ENCODE results near the gene RPL5.

The RPL5 gene

DNA sequence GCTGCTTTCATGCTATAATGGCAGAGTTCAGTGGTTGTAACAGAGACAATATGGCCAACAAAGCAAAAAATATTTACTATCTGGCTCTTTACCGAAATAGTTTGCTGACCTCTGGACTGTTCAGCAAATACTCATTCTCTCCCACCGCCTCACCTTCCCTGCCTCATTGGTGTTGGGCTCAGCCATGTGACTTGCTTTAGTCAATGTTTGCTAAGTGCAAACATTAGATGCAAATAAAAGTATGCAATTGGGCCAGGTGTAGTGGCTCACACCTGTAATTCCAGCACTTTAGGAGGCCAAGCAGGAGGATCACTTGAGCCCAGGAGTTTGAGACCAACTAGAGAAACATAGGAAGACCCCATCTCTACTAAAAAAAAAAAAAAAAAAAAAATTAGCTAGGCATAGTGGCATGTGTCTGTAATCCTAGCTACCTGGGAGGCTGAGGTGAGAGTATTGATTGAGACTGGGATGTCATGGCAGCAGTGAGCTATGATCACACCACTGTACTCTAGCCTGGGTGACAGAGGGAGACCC is 55.1 kb downstream of the RPL5 start:
- DNase-seq (ENCODE audit: extremely low spot score, insufficient read length, low read depth) = no peak
- FAIRE-seq = no peak

GRCh38 chr1:92887465-92887864 is 55.6 kb downstream of the RPL5 start:
- FAIRE-seq = no peak
- no peak for DNase-seq (ENCODE audit: extremely low spot score, insufficient read length, low read depth)

All from GM18507 (cell line).